K562 (cell line): ENCODE data around the gene SFXN3.

ENCODE experiments used
- BRCA1 ChIP-seq, 2 experiments: fragments of 450-650 bp in 1 of 2; sonication (generic) in 1 of 2; formaldehyde crosslinking in 1 of 2; IDR thresholded peaks; 2 replicates each; pipeline versions ENCODE4 v1.5.0 to v1.6.1; 2017 to 2020; ENCODE audit warnings: mild to moderate bottlenecking in 1 of 2, missing genetic modification reagents in 1 of 2
- CTCF ChIP-seq, 3 experiments: IDR thresholded peaks in 2 of 3; conservative IDR thresholded peaks in 1 of 3; 2 replicates each; pipeline ENCODE4 v1.5.1; 2011 to 2012; ENCODE audit warnings: low read length in 3 of 3, mild to moderate bottlenecking in 3 of 3, control low read depth in 2 of 3, improper control_type of control experiment in 1 of 3, inconsistent platforms in 1 of 3, low read depth in 1 of 3, mixed read lengths in 1 of 3, moderate library complexity in 1 of 3; ENCODE audit not compliant: insufficient read depth in 2 of 3
- STAT5B ChIP-seq: fragments of 250-450 bp; sonication (Bioruptor Pico); IDR thresholded peaks from 2 replicates; pipeline ENCODE4 v1.8.0; 2021; ENCODE audit warnings: mild to moderate bottlenecking, inconsistent platforms
- ZBTB49 ChIP-seq: sonication (generic); formaldehyde crosslinking; IDR thresholded peaks from 2 replicates; pipeline ENCODE4 v1.8.0; 2022; ENCODE audit warnings: missing genetic modification reagents, mild to moderate bottlenecking, borderline replicate concordance
- ZNF764 ChIP-seq: fragments of 250-450 bp; sonication (Bioruptor Pico); IDR thresholded peaks from 2 replicates; pipeline ENCODE4 v1.4.0; 2020; ENCODE audit warnings: low read depth, mild to moderate bottlenecking, moderate library complexity

- TF ChIP-seq CTCF (IDR thresholded peaks at IDR 0.05 in 2 of 3, conservative IDR thresholded peaks at IDR 0.05 in 1 of 3; ENCODE audit: insufficient read depth in 2 of 3, low read depth in 1 of 3, low read length in 3 of 3) (no peak), ZNF764 (CRISPR knock-in tag) (no peak), STAT5B (CRISPR knock-in tag) (no peak), ZBTB49 (CRISPR knock-in tag) (no peak), BRCA1 (IDR thresholded peaks at IDR 0.05) (no peak), BRCA1 (CRISPR knock-in tag; IDR thresholded peaks at IDR 0.05) (no peak)
Observed at GRCh38 chr10:101047961-101048892, 17.2 kb downstream of the SFXN3 start.
